H9 (cell line): ENCODE measurements around the gene KRT1. TPM values are rescaled to one million over a fixed set of nuclear protein-coding genes. Genes with fewer than 3 reads are reported as not detected.

Experiments
- DNase-seq: peaks from one replicate; pipeline ENCODE4 v3.0.0-alpha.2; 2017
- H2AFZ ChIP-seq: one replicate; pipeline ENCODE4 v1.6.1; 2013; ENCODE audit warnings: mild to moderate bottlenecking, low read length, control low read depth, moderate library complexity
- H2AK5ac ChIP-seq: 2 replicates; pipeline ENCODE4 v1.6.1; 2013; ENCODE audit warnings: low read length, control low read depth, mixed read lengths; ENCODE audit not compliant: insufficient read length
- H2BK120ac ChIP-seq: one replicate; pipeline ENCODE4 v1.6.1; 2013; ENCODE audit warnings: low read depth, mild to moderate bottlenecking, low read length, control low read depth, inconsistent platforms; ENCODE audit not compliant: poor library complexity, severe bottlenecking
- H2BK12ac ChIP-seq: 2 replicates; pipeline ENCODE4 v1.6.1; 2013; ENCODE audit warnings: low read length, control low read depth, mixed read lengths, low read depth; ENCODE audit not compliant: insufficient read length
- H2BK15ac ChIP-seq: 2 replicates; pipeline ENCODE4 v1.6.1; 2013; ENCODE audit warnings: low read depth, low read length, control low read depth
- H2BK20ac ChIP-seq: one replicate; pipeline ENCODE4 v1.6.1; 2013; ENCODE audit warnings: low read depth, mild to moderate bottlenecking, low read length, control low read depth, inconsistent platforms; ENCODE audit not compliant: poor library complexity, severe bottlenecking
- H2BK5ac ChIP-seq: 2 replicates; pipeline ENCODE4 v1.6.1; 2013; ENCODE audit warnings: low read length, control low read depth, mixed read lengths; ENCODE audit not compliant: insufficient read length
- H3K14ac ChIP-seq: 2 replicates; pipeline ENCODE4 v1.6.1; 2013; ENCODE audit warnings: low read length, control low read depth; ENCODE audit not compliant: insufficient read depth
- H3K18ac ChIP-seq: 2 replicates; pipeline ENCODE4 v1.6.1; 2013; ENCODE audit warnings: low read depth, mild to moderate bottlenecking, mixed read lengths, low read length, control low read depth; ENCODE audit not compliant: insufficient read length
- H3K23ac ChIP-seq: 2 replicates; pipeline ENCODE4 v1.6.1; 2013; ENCODE audit warnings: low read length, control low read depth, mixed read lengths, low read depth; ENCODE audit not compliant: insufficient read length
- H3K23me2 ChIP-seq: 2 replicates; pipeline ENCODE4 v1.6.1; 2013; ENCODE audit warnings: low read depth, mild to moderate bottlenecking, mixed read lengths, low read length, control low read depth; ENCODE audit not compliant: insufficient read length, poor library complexity, severe bottlenecking
- H3K27ac ChIP-seq: 2 replicates; pipeline ENCODE4 v1.5.1; 2013; ENCODE audit warnings: low read length, control low read depth, mixed read lengths, low read depth; ENCODE audit not compliant: insufficient read length
- H3K27me3 ChIP-seq: 2 replicates; pipeline ENCODE4 v1.6.1; 2013; ENCODE audit warnings: low read length, control low read depth, inconsistent platforms; ENCODE audit not compliant: insufficient read depth
- H3K4ac ChIP-seq: 2 replicates; pipeline ENCODE4 v1.6.1; 2013; ENCODE audit warnings: low read depth, mild to moderate bottlenecking, control low read depth, inconsistent platforms, low read length, moderate library complexity
- H3K4me1 ChIP-seq: 2 replicates; pipeline ENCODE4 v1.6.1; 2013; ENCODE audit warnings: low read length, control low read depth, inconsistent platforms; ENCODE audit not compliant: insufficient read depth
- H3K4me2 ChIP-seq: 2 replicates; pipeline ENCODE4 v1.6.1; 2013; ENCODE audit warnings: low read length, control low read depth, mixed read lengths; ENCODE audit not compliant: insufficient read length, insufficient read depth
- H3K56ac ChIP-seq: 2 replicates; pipeline ENCODE4 v1.6.1; 2013; ENCODE audit warnings: low read depth, mild to moderate bottlenecking, mixed read lengths, low read length, control low read depth; ENCODE audit not compliant: insufficient read length
- H3K79me1 ChIP-seq: 2 replicates; pipeline ENCODE4 v1.6.1; 2013; ENCODE audit warnings: low read depth, mild to moderate bottlenecking, moderate library complexity, low read length, control low read depth, inconsistent platforms; ENCODE audit not compliant: insufficient read depth, poor library complexity, severe bottlenecking
- H3K79me2 ChIP-seq: 2 replicates; pipeline ENCODE4 v1.6.1; 2013; ENCODE audit warnings: low read length, control low read depth, inconsistent platforms; ENCODE audit not compliant: insufficient read depth
- H3K9ac ChIP-seq: 2 replicates; pipeline ENCODE4 v1.6.1; 2013; ENCODE audit warnings: low read length, control low read depth, mixed read lengths; ENCODE audit not compliant: insufficient read length; ENCODE audit errors: extremely low read depth
- H3K9me3 ChIP-seq: one replicate; pipeline ENCODE4 v1.6.1; 2013; ENCODE audit warnings: low read depth, low read length, inconsistent platforms; ENCODE audit not compliant: control insufficient read depth
- H3T11ph ChIP-seq: one replicate; pipeline ENCODE4 v1.6.1; 2013; ENCODE audit warnings: mild to moderate bottlenecking, low read length, control low read depth, inconsistent platforms
- H4K20me1 ChIP-seq: one replicate; pipeline ENCODE4 v1.6.1; 2013; ENCODE audit not compliant: control insufficient read depth, insufficient read length, insufficient read depth
- H4K5ac ChIP-seq: 2 replicates; pipeline ENCODE4 v1.6.1; 2013; ENCODE audit warnings: low read depth, mild to moderate bottlenecking, mixed read lengths, low read length, control low read depth; ENCODE audit not compliant: insufficient read length
- H4K8ac ChIP-seq: replicated peaks from 2 replicates; pipeline ENCODE4 v1.6.1; 2013; ENCODE audit warnings: low read length, control low read depth, mixed read lengths, low read depth; ENCODE audit not compliant: insufficient read length
- H4K91ac ChIP-seq: 2 replicates; pipeline ENCODE4 v1.6.1; 2013; ENCODE audit warnings: low read depth, mild to moderate bottlenecking, moderate library complexity, mixed read lengths, low read length, control low read depth; ENCODE audit not compliant: insufficient read length
- H3K27ac Mint-ChIP-seq, 3 experiments: 2 replicates in 2 of 3; 3 replicates in 1 of 3; pipeline ENCODE4 v1.8.0; 2020 to 2021; ENCODE audit warnings: mixed read lengths in 3 of 3, mild to moderate bottlenecking in 1 of 3, moderate library complexity in 1 of 3
- H3K27me3 Mint-ChIP-seq: 2 replicates; pipeline ENCODE4 v1.8.0; 2021; ENCODE audit warnings: low read depth, mild to moderate bottlenecking, moderate library complexity, mixed read lengths
- H3K36me3 Mint-ChIP-seq, 3 experiments: 2 replicates in 2 of 3; 3 replicates in 1 of 3; pipeline ENCODE4 v1.8.0; 2020 to 2021; ENCODE audit warnings: low read depth in 3 of 3, mixed read lengths in 3 of 3; ENCODE audit not compliant: insufficient read depth in 1 of 3
- H3K4me1 Mint-ChIP-seq, 2 experiments: 2 replicates each; pipeline ENCODE4 v1.8.0; 2020; ENCODE audit warnings: mixed read lengths in 2 of 2
- H3K4me3 Mint-ChIP-seq, 2 experiments: 2 replicates in 1 of 2; 3 replicates in 1 of 2; pipeline ENCODE4 v1.8.0; 2020 to 2021; ENCODE audit warnings: mild to moderate bottlenecking in 2 of 2, mixed read lengths in 2 of 2, moderate library complexity in 1 of 2
- H3K9me3 Mint-ChIP-seq, 2 experiments: 2 replicates in 1 of 2; 3 replicates in 1 of 2; pipeline ENCODE4 v1.8.0; 2020; ENCODE audit warnings: mild to moderate bottlenecking in 2 of 2, mixed read lengths in 2 of 2, moderate library complexity in 1 of 2
- CTCF ChIP-seq: fragments of 200-600 bp; sonication (generic); conservative IDR thresholded peaks from 3 replicates; pipeline ENCODE4 v1.8.0; 2021; ENCODE audit warnings: antibody characterized with exemption, mild to moderate bottlenecking
- WGBS: extraction: QIAGEN DNeasy Blood & Tissue Kit; methylation state at CpG from one replicate; pipeline ENCODE4 v1.1.7; 2013; ENCODE audit warnings: missing lambda C conversion rate, low lambda C conversion rate, mixed read lengths; ENCODE audit not compliant: insufficient read length; ENCODE audit errors: extremely low coverage; 5-methylcytosine and 5-hydroxymethylcytosine counted together
- total RNA-seq: library from RNA; stranded (reverse); gene quantifications from 2 replicates; pipeline ENCODE4 v1.2.1, GENCODE V29; 2021

KRT1 gene
- total RNA-seq, 1 experiment from 2014 or later: not detected

GRCh38 chr12:52675301-52675701, 4.9 kb downstream of the KRT1 start:
- Mint-ChIP-seq H3K4me1 (no peaks in the 10 kb centered on the region), H3K27ac (no peak overlapping the region), H3K36me3 (no peaks in the 10 kb centered on the region), H3K27me3 (peaks cover 19% of the 10 kb centered on the region), H3K4me3 (no peak overlapping the region), H3K9me3 (no peaks in the 10 kb centered on the region)
- Histone ChIP-seq H3K27me3 (no peaks in the 10 kb centered on the region), H3K4me1 (no peaks in the 10 kb centered on the region), H3K4ac (no peak overlapping the region), H2AK5ac (no peak overlapping the region), H3K23me2 (no peaks in the 10 kb centered on the region), H3K9me3 (no peaks in the 10 kb centered on the region), H2BK12ac (no peak overlapping the region), H2BK20ac (no peak overlapping the region), H2BK15ac (no peak overlapping the region), H4K20me1 (no peaks in the 10 kb centered on the region), H3K9ac (no peak overlapping the region), H3K18ac (no peak overlapping the region), H4K8ac (no peak overlapping the region), H3K27ac (no peak overlapping the region), H2BK120ac (no peak overlapping the region), H4K5ac (no peak overlapping the region), H3K79me1 (no peaks in the 10 kb centered on the region), H2AFZ (no peak overlapping the region), H3K14ac (peak overlapping the region; percentile 58; the same call in 1 of the 2 replicates), H3T11ph (no peak overlapping the region), H3K56ac (no peak overlapping the region), H4K91ac (no peak overlapping the region), H3K79me2 (no peaks in the 10 kb centered on the region), H3K4me2 (no peak overlapping the region), H3K23ac (no peak overlapping the region), H2BK5ac (no peak overlapping the region)
- no peak for DNase-seq
- WGBS: no CpG with 5 or more reads among the region's 28 CpGs
- TF ChIP-seq CTCF: no peak
